ENCODE results near the gene SPRR1A.

Gene SPRR1A

DNA sequence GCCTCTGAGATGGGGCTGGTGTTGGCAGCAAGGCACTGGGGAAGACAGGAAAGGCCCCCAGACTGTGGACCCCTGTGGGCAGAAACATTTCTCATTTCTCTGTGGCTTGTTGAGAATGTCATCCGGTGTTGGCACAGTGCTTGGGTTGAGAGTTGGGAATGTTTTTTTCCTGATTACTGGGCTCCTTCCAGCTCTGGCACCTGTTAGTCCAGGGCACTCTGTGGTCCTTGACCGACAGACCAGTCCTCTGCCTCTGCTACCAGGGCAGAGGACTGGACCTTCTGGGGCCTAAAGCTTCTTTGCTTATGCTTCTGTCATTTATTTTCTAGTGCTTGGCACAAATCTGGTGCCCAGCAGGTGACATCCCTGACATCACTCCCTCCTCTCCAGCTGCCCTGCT is 41.7 kb upstream of the SPRR1A start:
- Histone ChIP-seq H3K79me2 (ENCODE audit: insufficient read depth, low read length) (no peaks in the 10 kb centered on the region), H3K36me3 (ENCODE audit: insufficient read depth, low read length) (no peaks in the 10 kb centered on the region), H3K9me2 (ENCODE audit: low read depth, low read length) (no peaks in the 10 kb centered on the region), H3K9ac (ENCODE audit: low read length) (no peak overlapping the region), H2AFZ (ENCODE audit: low read length) (no peak overlapping the region), H3K4me2 (ENCODE audit: low read length) (no peak overlapping the region), H3K9me3 (ENCODE audit: low read length) (no peaks in the 10 kb centered on the region), H3K27ac (ENCODE audit: low read depth, low read length, poor library complexity, severe bottlenecking) (no peak overlapping the region), H3K27me3 (ENCODE audit: insufficient read depth, low read length) (no peaks in the 10 kb centered on the region), H3K4me1 (ENCODE audit: insufficient read depth, low read length, severe bottlenecking) (no peaks in the 10 kb centered on the region), H4K20me1 (ENCODE audit: insufficient read depth, low read length) (no peaks in the 10 kb centered on the region), H3K4me3 (ENCODE audit: low read depth, low read length, poor library complexity, severe bottlenecking) (no peak overlapping the region), H3F3A (ENCODE audit: insufficient read depth, low read length) (no peaks in the 10 kb centered on the region)
- TF ChIP-seq, protein P1, sequence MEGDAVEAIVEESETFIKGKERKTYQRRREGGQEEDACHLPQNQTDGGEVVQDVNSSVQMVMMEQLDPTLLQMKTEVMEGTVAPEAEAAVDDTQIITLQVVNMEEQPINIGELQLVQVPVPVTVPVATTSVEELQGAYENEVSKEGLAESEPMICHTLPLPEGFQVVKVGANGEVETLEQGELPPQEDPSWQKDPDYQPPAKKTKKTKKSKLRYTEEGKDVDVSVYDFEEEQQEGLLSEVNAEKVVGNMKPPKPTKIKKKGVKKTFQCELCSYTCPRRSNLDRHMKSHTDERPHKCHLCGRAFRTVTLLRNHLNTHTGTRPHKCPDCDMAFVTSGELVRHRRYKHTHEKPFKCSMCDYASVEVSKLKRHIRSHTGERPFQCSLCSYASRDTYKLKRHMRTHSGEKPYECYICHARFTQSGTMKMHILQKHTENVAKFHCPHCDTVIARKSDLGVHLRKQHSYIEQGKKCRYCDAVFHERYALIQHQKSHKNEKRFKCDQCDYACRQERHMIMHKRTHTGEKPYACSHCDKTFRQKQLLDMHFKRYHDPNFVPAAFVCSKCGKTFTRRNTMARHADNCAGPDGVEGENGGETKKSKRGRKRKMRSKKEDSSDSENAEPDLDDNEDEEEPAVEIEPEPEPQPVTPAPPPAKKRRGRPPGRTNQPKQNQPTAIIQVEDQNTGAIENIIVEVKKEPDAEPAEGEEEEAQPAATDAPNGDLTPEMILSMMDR (IDR thresholded peaks at IDR 0.05; ENCODE audit: low read length), result no peak
- TF ChIP-seq EZH2 (IDR thresholded peaks at IDR 0.05; ENCODE audit: borderline replicate concordance, low read length), result no peak

DNA sequence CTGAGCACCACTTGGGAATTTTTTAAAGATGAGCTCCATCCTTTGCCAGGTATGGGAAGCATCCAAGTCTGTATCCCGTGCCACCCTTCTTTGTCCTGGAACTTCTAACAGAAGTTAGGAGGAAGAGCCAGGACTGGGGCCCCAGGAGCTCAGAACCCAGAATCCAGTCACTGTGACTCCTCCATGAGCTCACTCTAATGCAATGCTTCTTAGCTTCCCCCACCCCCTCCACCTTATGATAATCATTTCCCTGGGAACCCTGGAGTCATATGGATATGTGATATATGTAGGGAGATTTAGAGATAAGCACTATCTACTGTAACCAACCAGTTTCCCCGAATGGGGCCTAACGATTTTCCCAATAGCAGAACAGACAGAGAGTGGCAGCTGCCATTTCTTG is 37.6 kb upstream of the SPRR1A start:
- no peaks in the 10 kb centered on the region for H3K9me2 ChIP-seq (ENCODE audit: low read depth, low read length)
- no peak overlapping the region for H3K27ac ChIP-seq (ENCODE audit: low read depth, low read length, poor library complexity, severe bottlenecking)
- no peak overlapping the region for H2AFZ ChIP-seq (ENCODE audit: low read length)
- no peaks in the 10 kb centered on the region for H4K20me1 ChIP-seq (ENCODE audit: insufficient read depth, low read length)
- H3K36me3 ChIP-seq (ENCODE audit: insufficient read depth, low read length), result no peaks in the 10 kb centered on the region
- no peak overlapping the region for H3K4me3 ChIP-seq (ENCODE audit: low read depth, low read length, poor library complexity, severe bottlenecking)
- TF ChIP-seq EZH2 (IDR thresholded peaks at IDR 0.05; ENCODE audit: borderline replicate concordance, low read length), result no peak
- TF ChIP-seq, protein P1 (IDR thresholded peaks at IDR 0.05; ENCODE audit: low read length), result no peak
- H3K79me2 ChIP-seq (ENCODE audit: insufficient read depth, low read length), result no peaks in the 10 kb centered on the region
- no peaks in the 10 kb centered on the region for H3K4me1 ChIP-seq (ENCODE audit: insufficient read depth, low read length, severe bottlenecking)
- no peak overlapping the region for H3K9ac ChIP-seq (ENCODE audit: low read length)
- no peaks in the 10 kb centered on the region for H3F3A ChIP-seq (ENCODE audit: insufficient read depth, low read length)
- no peak overlapping the region for H3K4me2 ChIP-seq (ENCODE audit: low read length)
- no peaks in the 10 kb centered on the region for H3K9me3 ChIP-seq (ENCODE audit: low read length)
- no peaks in the 10 kb centered on the region for H3K27me3 ChIP-seq (ENCODE audit: insufficient read depth, low read length)

DNA sequence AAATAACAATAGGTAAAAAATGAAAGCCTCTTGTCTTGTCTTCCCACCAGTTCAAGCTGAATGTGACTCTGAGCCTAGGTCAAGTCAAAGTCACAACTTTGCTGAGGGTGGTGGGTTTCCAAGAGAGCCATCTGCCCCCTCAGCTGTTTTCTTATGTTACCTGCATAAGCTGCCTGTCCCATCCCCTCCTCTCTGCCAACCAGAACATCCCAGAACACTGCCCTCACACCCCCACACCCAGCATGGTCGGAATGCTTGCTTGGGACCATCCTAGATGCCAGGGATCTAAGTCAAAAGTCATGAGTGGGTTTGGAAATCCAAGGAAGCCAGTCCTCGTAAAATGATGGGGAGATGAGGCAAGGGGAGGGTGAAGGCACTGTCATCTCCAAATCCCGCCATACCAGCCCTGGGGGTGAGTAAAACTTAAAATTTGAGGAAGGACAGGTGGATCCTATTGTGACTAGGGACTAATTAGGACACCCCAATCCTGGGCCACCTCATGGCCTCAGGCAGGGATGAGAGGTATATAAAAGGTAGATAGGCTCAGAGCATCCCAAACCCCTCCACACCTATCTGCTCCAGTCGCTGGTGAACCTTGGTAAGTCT is 37.1 kb upstream of the SPRR1A start, which contains the start of gene SPRR5:
SPRR5 (plus strand) TSS at position 556 of the 606 bp plus-strand sequence. CDS start 1,349 bp downstream, outside the sequence.
- Histone ChIP-seq H4K20me1 (ENCODE audit: insufficient read depth, low read length) (no peaks in the 10 kb centered on the region), H3K9ac (ENCODE audit: low read length) (no peak within 1 kb of the TSS)

More for the DNA sequence above, 37.1 kb upstream of the SPRR1A start, which contains the start of gene SPRR5:
- Histone ChIP-seq H3K4me2 (ENCODE audit: low read length) (no peak within 1 kb of the TSS), H3F3A (ENCODE audit: insufficient read depth, low read length) (no peaks in the 10 kb centered on the region), H3K79me2 (ENCODE audit: insufficient read depth, low read length) (no peaks in the 10 kb centered on the region), H3K9me3 (ENCODE audit: low read length) (no peaks in the 10 kb centered on the region), H3K36me3 (ENCODE audit: insufficient read depth, low read length) (no peaks in the 10 kb centered on the region), H3K4me1 (ENCODE audit: insufficient read depth, low read length, severe bottlenecking) (no peaks in the 10 kb centered on the region), H2AFZ (ENCODE audit: low read length) (no peak within 1 kb of the TSS), H3K27me3 (ENCODE audit: insufficient read depth, low read length) (no peaks in the 10 kb centered on the region), H3K4me3 (ENCODE audit: low read depth, low read length, poor library complexity, severe bottlenecking) (no peak within 1 kb of the TSS), H3K9me2 (ENCODE audit: low read depth, low read length) (no peaks in the 10 kb centered on the region), H3K27ac (ENCODE audit: low read depth, low read length, poor library complexity, severe bottlenecking) (no peak within 1 kb of the TSS)
- TF ChIP-seq EZH2 (IDR thresholded peaks at IDR 0.05; ENCODE audit: borderline replicate concordance, low read length), result no peak
- TF ChIP-seq, protein P1 (IDR thresholded peaks at IDR 0.05; ENCODE audit: low read length), result no peak

Measured in OCI-LY1 (cell line).